Measurements from ENCODE around the gene BTBD6. TPM values are rescaled to one million over a fixed set of nuclear protein-coding genes. Genes with fewer than 3 reads are reported as not detected.

The BTBD6 gene
- total and polyA plus RNA-seq, 2 donors (not counting 3 experiments of a cell fraction or from before 2014, with no cell fraction given), result 63.1 to 65.0 TPM

- Histone ChIP-seq H4K20me1 (replicated peaks; ENCODE audit: control insufficient read depth, extremely low read depth, insufficient read depth, low read length) (no peaks in the 10 kb centered on the region), H3K79me2 (ENCODE audit: control insufficient read depth, insufficient read depth, low read length) (no peaks in the 10 kb centered on the region), H2AFZ (ENCODE audit: low read depth, low read length) (no peak overlapping the region), H3K9ac (replicated peaks; ENCODE audit: extremely low read depth, insufficient read depth, low read length) (no peak overlapping the region), H3K4me1 (ENCODE audit: control insufficient read depth, extremely low read depth, insufficient read depth, low read length) (no peaks in the 10 kb centered on the region), H3K36me3 (ENCODE audit: control insufficient read depth in 2 of 2, extremely low read depth in 1 of 2, insufficient read depth in 2 of 2, low read length in 2 of 2) (no peaks in the 10 kb centered on the region), H3K4me3 (replicated peaks in 1 of 3; ENCODE audit: insufficient read depth in 1 of 3, low read depth in 1 of 3, low read length in 3 of 3) (no peak overlapping the region), H3K27me3 (ENCODE audit: control insufficient read depth in 2 of 2, insufficient read depth in 2 of 2, low read length in 2 of 2) (no peaks in the 10 kb centered on the region), H3K27ac (ENCODE audit: insufficient read depth, low read depth, low read length) (no peak overlapping the region), H3K4me2 (ENCODE audit: insufficient read depth, low read length) (no peak overlapping the region), H3K9me3 (replicated peaks; ENCODE audit: control insufficient read depth, insufficient read depth, low read length) (no peaks in the 10 kb centered on the region), H3K9me1 (replicated peaks; ENCODE audit: control insufficient read depth, extremely low read depth, insufficient read depth, low read length) (no peaks in the 10 kb centered on the region)
- POLR2A ChIA-PET, result no interaction called here
- no TSS peak for BruUV-seq (replicated peaks)
- intact Hi-C loops (cut with micrococcal nuclease) (no loop called here), dilution Hi-C loops (cut with MboI; ENCODE audit: extremely low pct_ligation_motif_present, low sequenced_read_pairs) (no loop called here)
- no peak for DNase-seq (ENCODE audit: low read depth, low spot score)
- TF ChIP-seq FOS (IDR thresholded peaks at IDR 0.05; ENCODE audit: borderline replicate concordance, insufficient read depth, low read length) (no peak), CTCF (IDR thresholded peaks at IDR 0.05; ENCODE audit: extremely low read depth in 1 of 2, insufficient read depth in 1 of 2, low read depth in 1 of 2, low read length in 2 of 2) (no peak), MAX (IDR thresholded peaks at IDR 0.05; ENCODE audit: insufficient read depth, insufficient read length) (no peak), JUN (IDR thresholded peaks at IDR 0.05; ENCODE audit: borderline replicate concordance, insufficient read depth, insufficient read length, low read depth) (no peak), MYC (IDR thresholded peaks at IDR 0.05; ENCODE audit: low read depth, low read length) (no peak), POLR2AphosphoS5 (IDR thresholded peaks at IDR 0.05; ENCODE audit: insufficient read depth, low read depth, low read length) (no peak), EZH2 (IDR thresholded peaks at IDR 0.05; ENCODE audit: borderline replicate concordance, low read depth, low read length, severe bottlenecking) (no peak), POLR2A (IDR thresholded peaks at IDR 0.05; ENCODE audit: low read depth, low read length) (no peak), GATA2 (IDR thresholded peaks at IDR 0.05; ENCODE audit: insufficient read depth, insufficient read length, low read depth, low read length) (no peak)
- no peak for FAIRE-seq
- CTCF ChIA-PET, result interaction anchor here (1.4 kb wide), 2 partner anchors 11 to 12 kb away, joined by 5 to 10 read pairs; partner anchors contain the start of gene BTBD6
Measured at GRCh38 chr14:105260959-105261358, 12.6 kb downstream of the BTBD6 start.
